NCI-H1092 (cell line): ENCODE data around the gene TXNL4A.
"Not testable (repeated sequence)": the region's sequence is repeated elsewhere in the genome, so short reads cannot be mapped to it uniquely, and the experiment has no call there.

Source experiments
- DNase-seq: peaks from one replicate; lab custom pipeline; 2025; lab: John Stamatoyannopoulos, UW

The TXNL4A gene

GRCh38 chr18:79963658-79964329 is 24.6 kb downstream of the TXNL4A start:
- DNase-seq: no peak

- DNase-seq: no peak
Measured at GRCh38 chr18:79962835-79963657, 25.3 kb downstream of the TXNL4A start.

GRCh38 chr18:79962311-79962710 is 26.1 kb downstream of the TXNL4A start:
- DNase-seq: no peak

GRCh38 chr18:79961527-79962291 is 26.7 kb downstream of the TXNL4A start:
- DNase-seq: no peak

- no peak for DNase-seq
Measured at GRCh38 chr18:79960921-79961526, 27.3 kb downstream of the TXNL4A start.

GRCh38 chr18:79960161-79960801 is 28.1 kb downstream of the TXNL4A start:
- DNase-seq: not testable (repeated sequence)

- DNase-seq: no peak
Measured at GRCh38 chr18:79958981-79959380, 29.4 kb downstream of the TXNL4A start.

- no peak for DNase-seq
Measured at GRCh38 chr18:79956276-79956675, 32.1 kb downstream of the TXNL4A start.

- DNase-seq: no peak
Measured at GRCh38 chr18:79955302-79956075, 32.9 kb downstream of the TXNL4A start.

GRCh38 chr18:79954791-79955190 is 33.6 kb downstream of the TXNL4A start:
- no peak for DNase-seq

GRCh38 chr18:79953971-79954651 is 34.3 kb downstream of the TXNL4A start:
- no peak for DNase-seq

- DNase-seq: no peak
Measured at GRCh38 chr18:79952996-79953559, 35.3 kb downstream of the TXNL4A start.

GRCh38 chr18:79952456-79952995 is 35.8 kb downstream of the TXNL4A start:
- DNase-seq: no peak

- peak; percentile 86 for DNase-seq
Measured at GRCh38 chr18:79951545-79952455, 36.6 kb downstream of the TXNL4A start, which contains the start of gene SLC66A2. TSS of gene SLC66A2 (minus strand) at chr18:79951653. CDS start at chr18:79950926, 727 bp downstream.

GRCh38 chr18:79950515-79951341 is 37.6 kb downstream of the TXNL4A start:
- peak; percentile 3 for DNase-seq

GRCh38 chr18:79949697-79950487 is 38.5 kb downstream of the TXNL4A start:
- no peak for DNase-seq
